ENCODE data around the gene LAMC2.
A peak's percentile ranks its signal among the peaks of the same experiment; 100 is the strongest.
"Not testable (repeated sequence)": the region's sequence is repeated elsewhere in the genome, so short reads cannot be mapped to it uniquely, and the experiment has no call there.

LAMC2 gene

GRCh38 chr1:183267646-183268431 lies 81.8 kb downstream of the LAMC2 start:
- H3K27me3 ChIP-seq (replicated peaks; ENCODE audit: control insufficient read depth, insufficient read depth, low read length): no peaks in the 10 kb centered on the region
- peak; percentile 93 for DNase-seq (ENCODE audit: low read depth)

GRCh38 chr1:183270541-183271141 lies 84.6 kb downstream of the LAMC2 start:
- Histone ChIP-seq H3K4me1 (ENCODE audit: control insufficient read depth, insufficient read depth, low read length) (peaks cover 43% of the 10 kb centered on the region), H3K9ac (ENCODE audit: low read length) (peak overlapping the region; percentile 76), H3K4me3 (ENCODE audit: low read length) (no peak overlapping the region), H3K36me3 (ENCODE audit: control insufficient read depth, insufficient read depth, low read length, severe bottlenecking) (no peaks in the 10 kb centered on the region), H3K27me3 (replicated peaks; ENCODE audit: control insufficient read depth, insufficient read depth, low read length) (no peaks in the 10 kb centered on the region), H3K9me3 (ENCODE audit: control insufficient read depth, low read length) (no peaks in the 10 kb centered on the region)
- peak; percentile 93 for DNase-seq (ENCODE audit: low read depth)

More at GRCh38 chr1:183267646-183268431, 81.8 kb downstream of the LAMC2 start:
- Histone ChIP-seq H3K36me3 (ENCODE audit: control insufficient read depth, insufficient read depth, low read length, severe bottlenecking) (no peaks in the 10 kb centered on the region), H3K4me1 (ENCODE audit: control insufficient read depth, insufficient read depth, low read length) (peaks cover 42% of the 10 kb centered on the region), H3K9me3 (ENCODE audit: control insufficient read depth, low read length) (no peaks in the 10 kb centered on the region), H3K9ac (ENCODE audit: low read length) (peak overlapping the region; percentile 78), H3K4me3 (ENCODE audit: low read length) (no peak overlapping the region)

- Histone ChIP-seq H3K9ac (ENCODE audit: low read length) (peak overlapping the region; percentile 85), H3K9me3 (ENCODE audit: control insufficient read depth, low read length) (no peaks in the 10 kb centered on the region), H3K36me3 (ENCODE audit: control insufficient read depth, insufficient read depth, low read length, severe bottlenecking) (no peaks in the 10 kb centered on the region), H3K27me3 (replicated peaks; ENCODE audit: control insufficient read depth, insufficient read depth, low read length) (no peaks in the 10 kb centered on the region), H3K4me1 (ENCODE audit: control insufficient read depth, insufficient read depth, low read length) (peaks cover 54% of the 10 kb centered on the region), H3K4me3 (ENCODE audit: low read length) (no peak overlapping the region)
- DNase-seq (ENCODE audit: low read depth): peak; percentile 75
Observed at GRCh38 chr1:183272390-183272848, 86.4 kb downstream of the LAMC2 start.

- H3K4me1 ChIP-seq (ENCODE audit: control insufficient read depth, insufficient read depth, low read length): peaks cover 58% of the 10 kb centered on the region
- H3K27me3 ChIP-seq (replicated peaks; ENCODE audit: control insufficient read depth, insufficient read depth, low read length): no peaks in the 10 kb centered on the region
Observed at GRCh38 chr1:183273300-183273699, 87.2 kb downstream of the LAMC2 start.

GRCh38 chr1:183273984-183274383 lies 87.9 kb downstream of the LAMC2 start:
- not testable (repeated sequence) for DNase-seq (ENCODE audit: low read depth)
- peaks cover 58% of the 10 kb centered on the region for H3K4me1 ChIP-seq (ENCODE audit: control insufficient read depth, insufficient read depth, low read length)

More at GRCh38 chr1:183273300-183273699, 87.2 kb downstream of the LAMC2 start:
- H3K4me3 ChIP-seq (ENCODE audit: low read length): peak overlapping the region; percentile 18
- no peaks in the 10 kb centered on the region for H3K36me3 ChIP-seq (ENCODE audit: control insufficient read depth, insufficient read depth, low read length, severe bottlenecking)
- H3K9me3 ChIP-seq (ENCODE audit: control insufficient read depth, low read length): no peaks in the 10 kb centered on the region
- DNase-seq (ENCODE audit: low read depth): peak; percentile 54
- peak overlapping the region; percentile 85 for H3K9ac ChIP-seq (ENCODE audit: low read length)

GRCh38 chr1:183274836-183275235 lies 88.8 kb downstream of the LAMC2 start:
- DNase-seq (ENCODE audit: low read depth): no peak
- no peak overlapping the region for H3K4me3 ChIP-seq (ENCODE audit: low read length)
- H3K9ac ChIP-seq (ENCODE audit: low read length): peak overlapping the region; percentile 32
- H3K9me3 ChIP-seq (ENCODE audit: control insufficient read depth, low read length): no peaks in the 10 kb centered on the region
- peaks cover 64% of the 10 kb centered on the region for H3K4me1 ChIP-seq (ENCODE audit: control insufficient read depth, insufficient read depth, low read length)
- no peaks in the 10 kb centered on the region for H3K27me3 ChIP-seq (replicated peaks; ENCODE audit: control insufficient read depth, insufficient read depth, low read length)
- no peaks in the 10 kb centered on the region for H3K36me3 ChIP-seq (ENCODE audit: control insufficient read depth, insufficient read depth, low read length, severe bottlenecking)

More at GRCh38 chr1:183273984-183274383, 87.9 kb downstream of the LAMC2 start:
- H3K9me3 ChIP-seq (ENCODE audit: control insufficient read depth, low read length); H3K36me3 ChIP-seq (ENCODE audit: control insufficient read depth, insufficient read depth, low read length, severe bottlenecking); H3K4me3 ChIP-seq (ENCODE audit: low read length); H3K27me3 ChIP-seq (replicated peaks; ENCODE audit: control insufficient read depth, insufficient read depth, low read length): not testable (repeated sequence)
- H3K9ac ChIP-seq (ENCODE audit: low read length): peak overlapping the region; percentile 58

GRCh38 chr1:183275322-183275721 lies 89.3 kb downstream of the LAMC2 start:
- H3K4me1 ChIP-seq (ENCODE audit: control insufficient read depth, insufficient read depth, low read length): peaks cover 65% of the 10 kb centered on the region

GRCh38 chr1:183276386-183277080 lies 90.5 kb downstream of the LAMC2 start:
- DNase-seq (ENCODE audit: low read depth): no peak
- H3K27me3 ChIP-seq (replicated peaks; ENCODE audit: control insufficient read depth, insufficient read depth, low read length): no peaks in the 10 kb centered on the region
- H3K9me3 ChIP-seq (ENCODE audit: control insufficient read depth, low read length): no peaks in the 10 kb centered on the region
- H3K4me3 ChIP-seq (ENCODE audit: low read length): no peak overlapping the region
- no peak overlapping the region for H3K9ac ChIP-seq (ENCODE audit: low read length)
- H3K4me1 ChIP-seq (ENCODE audit: control insufficient read depth, insufficient read depth, low read length): peaks cover 64% of the 10 kb centered on the region
- H3K36me3 ChIP-seq (ENCODE audit: control insufficient read depth, insufficient read depth, low read length, severe bottlenecking): no peaks in the 10 kb centered on the region

More at GRCh38 chr1:183275322-183275721, 89.3 kb downstream of the LAMC2 start:
- Histone ChIP-seq H3K9ac (ENCODE audit: low read length) (peak overlapping the region; percentile 32), H3K36me3 (ENCODE audit: control insufficient read depth, insufficient read depth, low read length, severe bottlenecking) (no peaks in the 10 kb centered on the region), H3K4me3 (ENCODE audit: low read length) (no peak overlapping the region), H3K9me3 (ENCODE audit: control insufficient read depth, low read length) (no peaks in the 10 kb centered on the region), H3K27me3 (replicated peaks; ENCODE audit: control insufficient read depth, insufficient read depth, low read length) (no peaks in the 10 kb centered on the region)
- no peak for DNase-seq (ENCODE audit: low read depth)

- DNase-seq (ENCODE audit: low read depth): peak; percentile 42
- Histone ChIP-seq H3K4me3 (ENCODE audit: low read length) (peak overlapping the region; percentile 17), H3K27me3 (replicated peaks; ENCODE audit: control insufficient read depth, insufficient read depth, low read length) (no peaks in the 10 kb centered on the region), H3K36me3 (ENCODE audit: control insufficient read depth, insufficient read depth, low read length, severe bottlenecking) (no peaks in the 10 kb centered on the region), H3K4me1 (ENCODE audit: control insufficient read depth, insufficient read depth, low read length) (peaks cover 67% of the 10 kb centered on the region), H3K9me3 (ENCODE audit: control insufficient read depth, low read length) (no peaks in the 10 kb centered on the region), H3K9ac (ENCODE audit: low read length) (peak overlapping the region; percentile 83)
Observed at GRCh38 chr1:183277821-183278738, 92.0 kb downstream of the LAMC2 start.

- Histone ChIP-seq H3K36me3 (ENCODE audit: control insufficient read depth, insufficient read depth, low read length, severe bottlenecking) (no peaks in the 10 kb centered on the region), H3K4me3 (ENCODE audit: low read length) (peak overlapping the region; percentile 17), H3K4me1 (ENCODE audit: control insufficient read depth, insufficient read depth, low read length) (peaks cover 61% of the 10 kb centered on the region), H3K9ac (ENCODE audit: low read length) (peak overlapping the region; percentile 83), H3K27me3 (replicated peaks; ENCODE audit: control insufficient read depth, insufficient read depth, low read length) (no peaks in the 10 kb centered on the region), H3K9me3 (ENCODE audit: control insufficient read depth, low read length) (no peaks in the 10 kb centered on the region)
- DNase-seq (ENCODE audit: low read depth): peak; percentile 75
Observed at GRCh38 chr1:183278739-183279591, 92.9 kb downstream of the LAMC2 start.
